Pons (tissue), 1 donor: ENCODE measurements around the gene DMTF1.
"Not testable (repeated sequence)": the region's sequence is repeated elsewhere in the genome, so short reads cannot be mapped to it uniquely, and the experiment has no call there.

ENCODE experiments used
- DNase-seq: peaks from one replicate; pipeline ENCODE4 v3.0.0-alpha.2; 2016; ENCODE audit warnings: low spot score

Gene DMTF1

DNA sequence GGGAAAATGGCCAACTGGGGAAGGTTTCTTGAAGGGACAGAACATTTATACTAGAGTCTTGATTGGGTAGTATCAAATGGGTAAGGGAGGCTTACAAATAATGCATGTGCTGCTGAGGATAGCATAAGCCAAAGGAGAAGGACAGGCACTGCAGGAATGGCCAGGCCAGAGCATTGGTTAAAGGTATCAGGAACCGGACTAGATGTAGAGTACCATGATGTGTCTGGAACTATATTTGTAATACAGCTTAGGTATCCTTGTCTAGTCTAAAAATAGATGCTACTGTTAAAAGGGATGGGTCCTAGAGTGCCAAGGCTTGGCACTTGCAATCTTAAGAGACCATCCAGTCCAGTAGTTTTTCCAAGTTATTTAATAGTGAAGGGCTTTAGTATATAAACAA lies 47.0 kb downstream of the DMTF1 start:
- no peak for DNase-seq

DNA sequence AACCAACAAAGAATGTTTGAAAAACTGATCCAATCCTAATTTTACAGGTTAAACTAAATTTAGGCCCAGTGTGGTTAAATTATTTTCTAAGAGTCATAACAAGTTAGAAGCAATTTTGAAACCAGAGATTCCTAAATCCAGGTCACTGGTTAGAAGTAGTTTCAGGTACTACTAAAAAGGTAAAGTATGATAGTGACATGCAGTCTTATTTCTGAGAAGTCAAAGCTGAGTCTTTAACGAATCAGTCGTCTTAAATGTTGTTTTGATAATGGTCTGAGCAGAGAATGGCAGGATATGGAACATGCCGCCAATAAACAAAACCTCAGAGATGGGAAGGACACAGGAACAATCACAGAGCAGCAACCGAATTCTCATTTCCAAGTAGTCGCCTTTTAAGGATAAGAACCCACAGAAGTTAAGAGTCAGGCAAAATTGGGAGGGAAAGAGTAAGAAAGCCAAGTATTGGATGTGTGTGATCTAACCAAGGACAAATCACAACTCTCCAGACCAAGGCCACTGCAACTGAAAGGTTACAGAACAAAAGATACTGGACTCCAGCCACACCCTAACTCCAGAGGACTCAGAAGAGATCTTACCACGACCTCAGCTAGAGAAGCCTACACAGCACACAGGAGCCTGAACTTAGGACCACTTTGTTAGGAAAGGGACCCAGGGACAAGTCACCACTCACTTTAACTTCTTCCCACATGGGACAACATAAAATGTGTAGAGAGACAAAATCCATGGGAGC lies 47.6 kb downstream of the DMTF1 start:
- no peak for DNase-seq

DNA sequence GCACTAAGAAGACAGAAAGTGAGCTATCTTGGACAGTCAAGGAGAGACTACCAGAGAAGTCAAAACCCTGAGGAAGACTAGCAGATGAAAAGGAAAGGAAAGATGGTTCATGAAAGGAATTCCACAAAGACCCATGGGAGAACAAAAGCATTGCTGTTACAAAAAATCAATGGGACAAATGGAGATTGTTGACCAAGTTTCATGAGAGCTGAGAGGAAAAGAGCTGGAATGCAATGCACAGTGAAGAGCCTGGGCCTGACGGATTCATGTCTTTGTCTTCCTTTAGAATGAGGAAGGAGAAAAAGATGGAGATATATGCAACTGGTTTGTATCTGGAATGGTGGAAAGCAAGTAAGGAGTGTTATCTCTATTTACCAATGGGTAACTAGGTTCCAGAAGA lies 50.0 kb downstream of the DMTF1 start:
- DNase-seq: peak; percentile 58

DNA sequence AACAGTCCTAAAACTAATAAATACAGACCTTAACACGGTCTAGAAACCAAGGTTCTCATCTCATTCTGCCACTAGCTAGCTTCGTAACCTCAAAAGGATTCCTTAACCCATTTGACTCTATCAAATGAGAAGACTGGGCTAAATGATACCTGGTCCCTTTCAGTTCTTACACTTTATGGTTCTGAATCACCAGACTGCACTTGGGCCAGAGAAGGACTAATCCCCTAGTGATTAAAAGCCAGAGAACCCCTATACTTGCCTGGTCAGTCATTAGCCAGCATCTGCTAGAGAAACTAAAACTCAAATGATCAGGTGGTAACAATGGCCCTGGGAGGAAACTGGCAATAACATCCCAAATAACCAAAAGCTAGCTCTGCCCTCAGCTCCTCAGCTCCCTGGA lies 50.5 kb downstream of the DMTF1 start:
- no peak for DNase-seq

DNA sequence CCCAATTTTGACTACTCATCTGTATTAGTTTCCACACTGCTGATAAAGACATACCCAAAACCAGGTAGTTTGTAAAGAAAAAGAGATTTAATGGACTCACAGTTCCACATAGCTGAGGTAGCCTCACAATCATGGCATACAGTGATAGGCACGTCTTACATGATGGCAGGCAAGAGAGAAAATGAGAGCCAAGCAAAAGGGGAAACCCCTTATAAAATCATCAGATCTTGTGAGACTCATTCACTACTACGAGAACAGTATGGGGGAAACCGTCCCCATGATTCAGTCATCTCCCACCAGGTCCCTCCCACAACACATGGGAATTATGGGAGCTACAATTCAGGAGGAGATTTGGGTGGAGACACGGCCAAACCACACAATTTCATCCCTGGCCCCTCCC lies 51.7 kb downstream of the DMTF1 start:
- DNase-seq: not testable (repeated sequence)

DNA sequence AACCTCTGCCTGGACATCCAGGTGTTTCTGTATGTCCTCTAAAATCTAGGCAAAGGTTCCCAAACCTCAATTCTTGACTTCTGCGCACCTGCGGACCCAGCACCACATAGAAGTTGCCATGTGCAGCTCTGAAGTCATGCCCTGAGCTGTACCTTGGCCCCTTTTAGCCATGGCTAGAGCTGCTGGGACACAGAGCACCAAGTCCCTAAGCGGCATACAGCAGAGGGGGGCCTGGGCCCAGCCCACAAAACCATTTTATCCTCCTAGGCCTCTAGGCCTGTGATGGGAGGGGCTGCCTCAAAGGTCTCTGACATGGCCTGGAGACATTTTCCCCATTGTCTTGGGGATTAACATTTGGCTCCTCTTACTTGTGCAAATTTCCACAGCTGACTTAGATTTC lies 52.7 kb downstream of the DMTF1 start:
- no peak for DNase-seq

DNA sequence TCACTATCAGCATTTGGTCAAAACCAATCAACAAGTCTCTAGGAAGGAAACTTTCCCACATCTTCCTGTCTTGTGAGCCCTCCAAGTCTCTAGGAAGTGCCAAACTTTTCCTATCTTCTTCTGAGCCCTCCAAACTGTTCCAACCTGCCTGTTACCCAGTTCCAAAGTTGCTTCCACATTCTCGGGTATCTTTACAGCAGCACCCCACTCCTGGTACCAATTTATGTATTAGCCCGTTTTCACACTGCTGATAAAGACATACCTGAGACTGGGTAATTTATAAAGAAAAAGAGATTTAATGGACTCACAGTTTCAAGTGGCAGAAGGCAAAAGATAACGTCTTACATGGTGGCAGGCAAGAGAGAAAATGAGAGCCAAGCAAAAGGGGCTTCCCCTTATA lies 53.4 kb downstream of the DMTF1 start:
- not testable (repeated sequence) for DNase-seq

DNA sequence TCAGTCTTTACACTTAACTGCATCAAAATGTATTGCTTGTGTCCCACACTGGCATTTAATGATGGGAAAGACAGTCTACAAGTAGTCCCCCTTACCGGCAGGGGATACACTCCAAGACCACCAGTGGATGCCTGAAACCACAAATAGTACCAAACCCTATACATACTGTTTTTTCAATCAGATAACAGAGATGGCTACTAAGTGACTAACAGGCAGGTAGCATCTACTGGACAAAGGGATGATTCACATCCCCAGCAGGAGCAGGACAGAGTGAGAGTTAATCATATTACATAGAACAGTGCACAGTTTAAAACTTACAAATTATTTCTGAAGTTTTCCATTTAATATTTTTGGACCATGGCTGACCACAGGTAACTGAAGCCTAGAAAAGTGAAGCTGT lies 54.1 kb downstream of the DMTF1 start:
- no peak for DNase-seq

DNA sequence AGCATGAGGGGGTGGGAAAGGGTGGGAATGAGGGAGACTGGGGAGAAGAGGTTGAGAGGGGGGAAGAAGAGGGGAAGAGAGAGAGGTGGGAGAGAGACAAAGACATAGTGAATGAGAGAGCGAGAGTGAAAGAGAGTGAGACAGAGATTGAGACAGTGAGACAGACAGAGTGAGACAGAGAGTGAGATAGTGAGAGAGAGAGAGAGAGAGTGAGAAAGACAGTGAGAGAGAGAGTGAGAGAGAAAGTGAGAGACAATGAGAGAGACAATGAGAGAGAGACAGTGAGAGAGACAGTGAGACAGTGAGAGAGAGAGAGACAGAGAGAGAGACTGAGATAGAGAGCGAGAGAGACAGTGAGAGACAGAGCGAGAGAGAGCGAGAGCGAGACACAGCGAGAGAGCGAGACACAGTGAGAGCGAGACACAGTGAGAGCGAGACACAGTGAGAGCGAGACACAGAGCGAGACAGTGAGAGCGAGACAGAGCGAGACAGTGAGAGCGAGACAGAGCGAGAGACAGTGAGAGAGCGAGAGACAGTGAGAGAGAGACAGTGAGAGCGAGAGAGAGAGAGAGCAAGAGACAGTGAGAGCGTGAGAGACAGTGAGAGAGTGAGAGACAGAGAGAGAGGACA lies 57.2 kb downstream of the DMTF1 start:
- DNase-seq: no peak

DNA sequence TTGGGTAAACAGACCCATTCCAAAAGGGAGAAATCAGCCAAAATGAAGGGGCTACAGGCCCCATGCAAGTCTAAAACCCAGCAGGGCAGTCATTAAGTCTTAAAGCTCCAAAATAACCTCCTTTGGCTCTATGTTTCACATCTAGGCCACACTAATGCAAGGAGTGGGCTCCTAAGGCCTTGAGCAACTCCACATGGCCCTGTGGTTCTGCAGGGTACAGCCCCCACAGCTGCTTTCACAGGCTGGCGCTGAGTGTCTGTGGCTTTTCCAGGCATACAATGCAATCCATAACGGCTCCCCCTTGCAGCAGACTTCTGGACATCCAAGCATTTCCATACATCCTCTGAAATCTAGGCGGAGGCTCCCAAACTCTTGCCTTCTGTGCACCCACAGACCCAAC lies 58.3 kb downstream of the DMTF1 start:
- DNase-seq: no peak

DNA sequence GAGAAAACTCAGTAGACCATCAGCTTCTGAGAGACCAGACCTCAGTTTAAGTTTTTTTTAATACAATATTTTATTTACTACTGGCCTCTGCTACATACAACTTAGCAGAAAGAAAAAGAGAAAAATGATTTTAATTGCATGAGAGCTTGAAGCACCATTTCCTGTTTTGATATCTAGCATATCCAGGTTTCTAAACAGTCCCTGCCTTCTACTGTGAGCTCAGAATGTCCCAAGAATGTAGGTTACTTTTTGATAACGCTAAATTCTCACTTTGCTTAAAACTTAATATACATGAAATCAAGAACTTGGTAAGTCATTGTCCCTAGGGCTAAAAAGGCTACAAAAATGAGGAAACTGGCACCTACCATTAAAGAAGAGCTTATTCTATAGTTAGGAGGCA lies 60.2 kb downstream of the DMTF1 start:
- no peak for DNase-seq

DNA sequence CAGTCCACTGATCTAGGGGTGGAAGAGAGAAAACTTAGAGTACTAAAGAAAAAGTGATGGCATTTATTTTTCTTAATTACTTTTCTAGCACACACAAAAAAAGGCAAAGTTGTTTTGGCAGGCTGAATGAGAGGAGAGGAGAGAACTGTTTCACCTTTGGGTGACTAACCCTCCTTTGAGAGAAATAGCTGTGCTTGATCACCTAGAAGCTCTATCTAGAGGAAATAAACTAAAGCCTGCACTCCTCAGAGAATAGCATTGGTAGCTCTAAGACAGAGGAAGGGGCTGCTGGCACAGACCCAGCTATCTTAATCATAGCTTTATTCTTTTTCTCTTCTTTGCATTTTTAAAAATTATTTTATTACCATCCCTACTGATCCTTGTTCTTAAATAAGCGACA lies 61.0 kb downstream of the DMTF1 start:
- no peak for DNase-seq

DNA sequence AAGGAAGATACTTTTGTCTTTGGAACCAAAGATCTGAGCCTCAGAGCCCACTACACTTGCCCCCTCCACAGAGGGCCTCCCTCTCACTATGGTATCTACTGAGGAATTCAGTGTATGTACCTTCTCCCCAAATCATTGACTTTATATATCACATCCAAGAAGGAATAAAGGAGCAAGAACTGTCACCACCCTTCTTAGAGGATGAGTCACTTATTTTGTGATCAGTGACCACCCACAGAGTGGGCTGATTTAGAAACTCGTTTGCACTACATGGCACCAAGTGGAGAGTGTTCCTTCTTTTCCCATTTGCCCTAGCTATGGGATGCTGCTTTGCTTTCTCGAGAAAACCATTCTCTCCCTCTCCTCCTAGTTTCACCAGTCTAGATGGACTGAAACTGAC lies 61.6 kb downstream of the DMTF1 start:
- DNase-seq: no peak

DNA sequence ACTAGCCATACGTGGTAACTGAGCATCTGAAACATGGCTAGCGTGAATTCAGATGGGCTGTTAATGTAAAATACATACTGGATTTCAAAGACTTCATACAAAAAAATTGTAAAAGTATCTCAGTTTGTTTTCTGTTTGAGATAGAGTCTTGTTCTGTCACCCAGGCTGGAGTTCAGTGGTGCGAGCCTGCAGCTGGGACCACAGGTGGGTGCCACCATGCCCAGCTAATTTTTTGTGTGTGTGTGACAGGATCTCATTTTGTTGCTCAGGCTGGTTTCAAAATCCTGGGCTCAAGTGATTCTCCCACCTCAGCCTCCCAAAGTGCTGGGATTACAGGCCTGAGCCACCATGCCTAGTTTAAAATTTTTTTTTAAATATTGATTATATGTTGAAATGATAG lies 62.8 kb downstream of the DMTF1 start:
- DNase-seq: no peak

DNA sequence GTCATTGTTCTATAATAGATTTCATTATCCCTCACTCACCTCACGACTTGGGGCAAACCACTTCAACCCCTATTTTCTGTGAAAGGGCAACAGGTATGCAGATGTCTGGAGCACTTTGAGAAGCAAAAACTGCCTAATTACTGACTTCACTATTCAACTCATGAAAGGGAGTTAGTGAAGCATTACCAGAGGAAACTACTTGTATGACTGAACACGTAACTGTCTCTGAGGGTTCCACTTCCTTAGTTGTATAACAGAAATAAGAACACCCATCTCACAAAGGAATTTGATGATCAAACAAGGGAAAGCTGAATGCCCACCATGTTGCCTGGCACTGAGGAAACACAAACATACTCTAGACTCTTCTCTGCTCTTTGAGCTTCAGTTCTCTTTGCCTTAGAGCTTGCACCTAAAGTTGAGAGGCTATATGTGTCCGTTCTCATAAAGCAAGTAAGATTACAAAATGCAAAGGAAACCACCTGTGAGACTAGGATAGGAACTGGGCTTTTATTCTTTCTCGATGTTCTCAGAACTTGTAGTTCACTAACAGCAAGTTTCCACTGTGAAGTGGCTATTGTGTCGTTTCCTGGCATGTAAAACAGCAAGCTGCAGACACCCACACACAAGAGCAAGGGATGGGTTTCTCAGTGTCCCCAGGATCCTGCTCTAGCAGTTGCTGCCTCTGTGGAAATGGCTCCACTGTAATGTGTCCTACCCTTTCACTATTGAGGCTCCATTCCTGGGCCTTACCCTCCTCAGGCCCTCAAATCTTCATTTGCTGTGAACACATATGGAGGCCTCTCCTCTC lies 64.7 kb downstream of the DMTF1 start:
- peak; percentile 54 for DNase-seq

DNA sequence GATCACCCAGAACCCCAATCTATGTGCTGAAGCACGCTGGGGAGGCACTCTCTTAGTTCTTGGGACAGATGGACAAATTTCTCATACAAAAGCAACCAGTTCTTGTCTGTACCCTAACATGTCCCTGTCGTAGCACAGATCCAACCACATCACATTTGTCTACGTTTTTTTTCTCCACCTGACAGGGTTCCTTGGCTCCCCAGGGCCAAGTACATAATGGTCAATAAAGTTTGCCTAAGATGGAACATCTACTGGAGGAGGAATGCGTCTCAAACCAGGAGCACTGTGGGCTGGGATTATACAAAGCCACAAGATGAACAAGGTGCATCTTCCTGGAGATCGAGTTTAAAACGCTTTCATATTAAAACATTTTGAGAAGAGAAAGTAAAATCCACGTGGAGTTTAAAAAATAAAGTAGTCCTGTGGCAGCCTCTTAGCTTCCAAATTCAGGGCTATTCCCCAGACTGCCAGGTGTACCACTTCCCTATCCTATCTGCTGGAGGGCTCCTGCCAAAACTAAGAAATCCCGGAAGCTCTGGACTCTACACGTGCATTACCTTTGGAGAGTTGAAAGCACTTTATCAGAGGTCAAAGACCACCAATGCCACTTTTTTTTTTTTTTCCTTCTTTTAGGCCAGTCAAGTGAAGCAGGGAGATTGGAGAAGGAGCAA lies 65.9 kb downstream of the DMTF1 start:
- no peak for DNase-seq

DNA sequence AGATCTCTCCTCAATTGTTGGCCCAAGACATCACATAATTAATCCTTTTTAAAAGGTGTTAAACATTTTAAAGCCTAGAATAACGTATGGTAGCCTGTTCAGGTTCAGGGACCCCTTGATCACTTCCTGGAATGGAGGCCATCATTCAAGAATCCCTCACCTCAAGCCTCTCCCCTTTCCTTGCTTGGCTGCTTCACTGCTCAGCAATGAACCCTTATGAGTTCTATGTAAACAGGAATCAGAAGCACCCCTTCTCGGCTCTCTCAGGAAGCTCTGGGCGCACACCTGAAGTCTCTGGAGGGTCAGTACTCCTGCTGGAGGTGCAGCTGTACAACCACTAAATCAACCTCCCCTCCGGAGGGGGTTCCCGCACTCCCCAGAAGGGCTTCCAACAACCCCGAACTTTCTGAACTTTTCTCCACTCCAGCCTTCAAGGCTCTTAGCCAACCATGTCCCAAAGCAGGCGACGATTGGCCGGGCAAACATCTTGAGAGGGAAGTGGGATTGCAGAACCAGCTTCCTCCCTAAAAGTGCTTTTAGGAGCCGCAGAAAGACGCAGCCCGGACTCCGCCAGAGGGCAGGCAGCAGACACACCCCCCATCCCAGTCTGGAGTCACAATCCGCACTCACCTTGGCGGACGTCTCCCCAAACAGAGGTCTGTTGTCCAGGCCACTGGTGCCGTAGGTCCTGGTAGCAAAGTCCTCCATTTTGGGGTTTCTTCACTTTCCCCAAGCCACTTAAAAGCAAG lies 66.7 kb downstream of the DMTF1 start:
- peak; percentile 65 for DNase-seq

DNA sequence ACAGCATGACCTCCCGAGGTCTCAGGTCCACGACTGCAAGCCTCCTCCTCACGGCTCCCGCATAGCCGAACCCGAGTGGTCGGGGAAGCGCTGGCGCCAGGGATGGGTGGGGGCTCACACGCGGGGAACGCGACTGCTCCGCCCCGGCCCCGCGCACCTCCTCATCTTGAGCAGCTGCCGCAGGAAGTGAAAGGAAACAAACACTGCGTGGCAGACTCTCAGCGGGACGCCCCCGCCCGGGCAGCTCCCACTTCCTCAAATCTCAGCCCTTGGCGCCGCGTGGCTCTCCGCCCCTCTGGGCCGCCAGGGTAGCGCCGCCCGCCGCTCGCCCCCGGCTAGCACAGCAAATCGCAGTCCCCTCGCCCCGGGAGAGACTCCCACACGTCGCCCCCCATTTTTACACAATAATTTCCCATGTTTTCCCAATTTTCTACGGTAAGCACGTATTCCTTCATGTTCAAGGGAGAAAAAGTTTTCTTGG lies 67.3 kb downstream of the DMTF1 start, which contains the start of gene TMEM243:
TMEM243 (minus strand) TSS at position 188 of the 481 bp plus-strand sequence. CDS start 229 bp downstream, outside the sequence.
- DNase-seq: peak; percentile 63

DNA sequence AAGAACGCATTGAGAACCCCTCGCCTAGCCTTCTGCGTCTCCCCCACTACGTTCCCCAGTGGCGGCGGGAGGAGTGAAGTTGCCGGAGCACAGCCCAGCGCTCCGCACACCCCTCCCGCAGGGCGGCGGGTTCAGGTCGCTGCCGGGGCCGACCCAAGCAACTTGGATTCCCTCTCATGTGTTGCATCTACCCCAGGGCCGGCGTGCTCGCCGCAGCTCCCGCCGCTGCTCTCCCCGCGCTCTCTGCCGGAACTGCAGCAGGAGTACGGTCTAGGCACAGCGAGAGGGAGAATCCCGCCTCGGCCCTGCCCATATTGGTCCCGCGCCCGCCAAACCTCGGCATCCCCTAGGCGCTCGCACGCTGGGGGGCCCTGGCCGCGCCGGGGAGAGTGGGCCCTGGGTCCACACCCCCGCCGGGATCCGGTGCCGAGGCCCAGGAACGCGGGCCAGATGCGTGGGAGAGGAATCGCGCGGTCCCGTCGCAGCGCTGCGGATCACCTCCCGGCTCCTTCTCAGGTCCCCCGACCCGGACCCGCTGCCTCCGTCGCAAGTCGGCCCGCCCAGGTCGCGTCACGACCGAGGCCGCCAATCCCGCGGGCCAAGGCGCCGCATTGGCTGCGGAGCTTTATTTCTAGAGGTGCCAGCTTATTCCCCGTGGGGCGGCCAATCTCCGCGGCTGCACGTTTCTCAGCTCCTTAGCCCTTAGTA lies 67.9 kb downstream of the DMTF1 start:
- peak; percentile 70 for DNase-seq

DNA sequence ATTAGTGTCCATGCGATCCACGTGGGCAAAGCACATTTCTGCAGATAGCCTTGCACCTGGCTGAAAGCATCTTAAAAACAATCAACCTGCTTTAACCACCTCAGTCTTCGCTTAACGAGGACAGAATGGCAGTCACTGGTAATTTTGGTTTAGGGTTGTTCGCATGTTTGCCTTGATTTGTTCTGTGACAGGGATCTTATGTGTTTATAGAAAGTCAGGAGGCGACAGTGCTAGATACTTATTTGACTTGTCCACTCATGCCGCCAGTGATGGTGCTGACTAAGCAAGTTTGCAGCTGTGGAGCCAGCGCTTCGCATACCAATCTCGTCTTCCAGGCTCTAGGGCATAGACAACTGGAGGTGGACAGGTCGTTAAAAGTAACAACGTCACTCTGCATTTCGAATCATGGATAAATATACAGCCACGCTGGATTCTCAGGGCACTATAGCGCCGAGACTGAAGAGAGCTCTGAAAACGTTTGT lies 68.5 kb downstream of the DMTF1 start:
- peak; percentile 62 for DNase-seq

DNA sequence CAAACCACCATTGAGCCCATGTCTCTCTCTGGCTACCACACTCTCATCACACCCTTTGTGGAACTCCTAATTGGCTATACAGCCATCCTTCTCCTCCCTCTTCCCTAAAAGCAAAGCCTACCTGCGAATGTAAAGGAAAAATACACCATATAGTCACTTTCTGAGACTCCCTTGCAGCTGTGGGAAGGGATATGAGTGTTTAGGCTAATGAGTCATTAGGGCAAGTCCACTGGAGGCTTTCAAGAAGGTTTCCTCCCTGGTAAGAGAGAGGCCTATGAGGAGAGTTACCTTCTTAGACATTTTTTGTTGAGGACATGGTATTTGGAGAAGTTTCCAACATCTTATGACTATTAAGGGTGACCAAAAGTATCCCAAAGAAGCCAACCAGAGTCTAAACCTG lies 71.4 kb downstream of the DMTF1 start:
- no peak for DNase-seq
